ENCODE measurements around the gene TMEM95. TPM values are rescaled to one million over a fixed set of nuclear protein-coding genes. Genes with fewer than 3 reads are reported as not detected.

The TMEM95 gene
- not detected for total RNA-seq
- long read RNA-seq = 0 reads

- intact Hi-C loops (cut with micrococcal nuclease) = no loop called here
- ATAC-seq (no peak), DNase-seq (peak; percentile 73)
Observed at GRCh38 chr17:7355053-7355452, at the start of gene TMEM95. TMEM95 (plus strand) TSS chr17:7355156; CDS start chr17:7355205, 49 bp downstream.

- DNase-seq (peak; percentile 100), ATAC-seq (peak; percentile 93)
- intact Hi-C loops (cut with micrococcal nuclease) = no loop called here
Observed at GRCh38 chr17:7306911-7307685, 47.9 kb upstream of the TMEM95 start, which contains the start of gene EIF5A. EIF5A (plus strand) TSS chr17:7307628; CDS start chr17:7309636, 2,008 bp downstream.

- ATAC-seq (peak; percentile 20), DNase-seq (peak; percentile 74)
- intact Hi-C loops (cut with micrococcal nuclease) = no loop called here
Observed at GRCh38 chr17:7307686-7308624, 47.0 kb upstream of the TMEM95 start.

GRCh38 chr17:7308625-7309433 is 46.1 kb upstream of the TMEM95 start:
- intact Hi-C loops (cut with micrococcal nuclease) = no loop called here
- peak; percentile 61 for DNase-seq
- ATAC-seq = peak; percentile 16

- no peak for DNase-seq
- no peak for ATAC-seq
- intact Hi-C loops (cut with micrococcal nuclease) = no loop called here
Observed at GRCh38 chr17:7309628-7310027, 45.3 kb upstream of the TMEM95 start.

- ATAC-seq (no peak), DNase-seq (no peak)
- intact Hi-C loops (cut with micrococcal nuclease) = no loop called here
Observed at GRCh38 chr17:7311110-7311705, 43.7 kb upstream of the TMEM95 start.

- DNase-seq (no peak), ATAC-seq (no peak)
- intact Hi-C loops (cut with micrococcal nuclease) = no loop called here
Observed at GRCh38 chr17:7312432-7313087, 42.4 kb upstream of the TMEM95 start.

- intact Hi-C loops (cut with micrococcal nuclease) = no loop called here
- no peak for ATAC-seq
- no peak for DNase-seq
Observed at GRCh38 chr17:7313088-7313889, 41.7 kb upstream of the TMEM95 start.

- intact Hi-C loops (cut with micrococcal nuclease) = no loop called here
- no peak for DNase-seq
- no peak for ATAC-seq
Observed at GRCh38 chr17:7313890-7314718, 40.9 kb upstream of the TMEM95 start.

- ATAC-seq (peak; percentile 89), DNase-seq (peak; percentile 96)
- intact Hi-C loops (cut with micrococcal nuclease) = no loop called here
Observed at GRCh38 chr17:7314719-7315569, 40.0 kb upstream of the TMEM95 start, which contains the start of gene GPS2. GPS2 (minus strand) TSS chr17:7315360; CDS start chr17:7315052, 308 bp downstream.

- intact Hi-C loops (cut with micrococcal nuclease) = no loop called here
- DNase-seq = no peak
- ATAC-seq = peak; percentile 6
Observed at GRCh38 chr17:7315570-7316235, 39.3 kb upstream of the TMEM95 start.

GRCh38 chr17:7317161-7317803 is 37.7 kb upstream of the TMEM95 start:
- DNase-seq (no peak), ATAC-seq (no peak)
- intact Hi-C loops (cut with micrococcal nuclease) = no loop called here

GRCh38 chr17:7318121-7318860 is 36.7 kb upstream of the TMEM95 start:
- intact Hi-C loops (cut with micrococcal nuclease) = no loop called here
- no peak for ATAC-seq
- DNase-seq = no peak

- no peak for ATAC-seq
Observed at GRCh38 chr17:7321466-7321865, 33.5 kb upstream of the TMEM95 start.

More at GRCh38 chr17:7321466-7321865, 33.5 kb upstream of the TMEM95 start:
- intact Hi-C loops (cut with micrococcal nuclease) = no loop called here
- no peak for DNase-seq

All from left ventricle myocardium superior (tissue), 1 donor.